ENCODE results near the gene DDX11. TPM values are rescaled to one million over a fixed set of nuclear protein-coding genes. Genes with fewer than 3 reads are reported as not detected.
"Not testable (repeated sequence)": the region's sequence is repeated elsewhere in the genome, so short reads cannot be mapped to it uniquely, and the experiment has no call there.

The DDX11 gene
- total and polyA plus RNA-seq, 12 donors, result 3.0 to 16.1 (median 5.8) TPM

DNA sequence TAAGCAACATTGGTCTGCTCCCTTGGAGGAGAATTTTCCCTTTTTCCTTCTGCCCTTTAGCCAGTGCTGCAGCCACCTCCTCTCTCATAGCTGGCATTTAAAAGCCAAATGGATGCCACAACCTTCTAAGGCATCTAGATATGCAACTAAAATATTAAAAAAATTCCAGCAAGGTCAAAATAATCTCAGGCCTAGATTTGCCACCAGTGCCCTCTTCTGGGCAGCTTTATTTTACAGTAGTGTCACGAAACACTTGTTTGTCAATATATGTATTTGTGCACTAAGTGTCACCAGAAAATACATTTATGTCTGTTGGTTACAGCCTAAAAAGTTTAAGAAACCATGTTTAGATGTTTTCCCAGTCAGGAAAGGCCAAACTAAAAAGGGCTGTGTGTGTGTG is 19.7 kb upstream of the DDX11 start:
- not testable (repeated sequence) for H3K4me3 ChIP-seq, H3K9me3 ChIP-seq, H3K4me1 ChIP-seq, H3K27me3 ChIP-seq, H3K36me3 ChIP-seq, DNase-seq, H3K27ac ChIP-seq
- 72 to 73% methylated on average over 1 of the region's 1 CpG for WGBS, 2 donors
- TF ChIP-seq, protein P1, sequence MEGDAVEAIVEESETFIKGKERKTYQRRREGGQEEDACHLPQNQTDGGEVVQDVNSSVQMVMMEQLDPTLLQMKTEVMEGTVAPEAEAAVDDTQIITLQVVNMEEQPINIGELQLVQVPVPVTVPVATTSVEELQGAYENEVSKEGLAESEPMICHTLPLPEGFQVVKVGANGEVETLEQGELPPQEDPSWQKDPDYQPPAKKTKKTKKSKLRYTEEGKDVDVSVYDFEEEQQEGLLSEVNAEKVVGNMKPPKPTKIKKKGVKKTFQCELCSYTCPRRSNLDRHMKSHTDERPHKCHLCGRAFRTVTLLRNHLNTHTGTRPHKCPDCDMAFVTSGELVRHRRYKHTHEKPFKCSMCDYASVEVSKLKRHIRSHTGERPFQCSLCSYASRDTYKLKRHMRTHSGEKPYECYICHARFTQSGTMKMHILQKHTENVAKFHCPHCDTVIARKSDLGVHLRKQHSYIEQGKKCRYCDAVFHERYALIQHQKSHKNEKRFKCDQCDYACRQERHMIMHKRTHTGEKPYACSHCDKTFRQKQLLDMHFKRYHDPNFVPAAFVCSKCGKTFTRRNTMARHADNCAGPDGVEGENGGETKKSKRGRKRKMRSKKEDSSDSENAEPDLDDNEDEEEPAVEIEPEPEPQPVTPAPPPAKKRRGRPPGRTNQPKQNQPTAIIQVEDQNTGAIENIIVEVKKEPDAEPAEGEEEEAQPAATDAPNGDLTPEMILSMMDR (IDR thresholded peaks at IDR 0.05), result peak in 8 of 9 donors; percentile 14 to 55 (median 34)
- intact Hi-C loops (cut with DNase I), result loop anchor here in 2 of 10 donors (10.0 kb wide), 2 partner anchors 199 to 209 kb away; no protein-coding TSS in a partner anchor
- peak in 5 of 8 donors; percentile 14 to 52 (median 33) for ATAC-seq

DNA sequence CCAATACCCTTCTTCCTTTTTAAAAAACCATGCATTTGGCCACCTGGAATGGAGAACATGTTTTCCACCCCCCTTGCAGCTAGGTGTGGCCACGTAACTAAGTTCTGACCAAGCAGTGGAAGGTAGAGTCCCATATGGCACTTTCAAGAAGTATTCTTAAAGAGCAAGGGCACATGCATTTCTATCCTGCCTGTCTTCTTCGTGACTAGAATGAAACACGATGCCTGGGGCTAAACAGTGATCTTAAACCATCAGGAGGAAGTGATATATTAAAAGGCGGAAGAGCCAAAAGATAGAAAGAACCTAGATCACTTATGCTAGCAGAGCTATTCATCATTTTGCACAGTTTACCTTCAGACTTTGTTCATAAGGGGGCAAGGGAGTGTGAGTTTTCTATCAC is 16.0 kb upstream of the DDX11 start:
- Histone ChIP-seq H3K4me3 (no peak overlapping the region), H3K4me1 (no peaks in the 10 kb centered on the region), H3K27ac (no peak overlapping the region), H3K36me3 (no peaks in the 10 kb centered on the region), H3K9me3 (no peaks in the 10 kb centered on the region), H3K27me3 (no peaks in the 10 kb centered on the region)
- WGBS, 2 donors, result 91 to 92% methylated on average over 4 of the region's 4 CpGs
- intact Hi-C loops (cut with DNase I), result loop anchor here in 3 of 10 donors (5.0 to 10.0 kb wide), 3 partner anchors 203 to 213 kb away; no protein-coding TSS in a partner anchor
- TF ChIP-seq, protein P1 (IDR thresholded peaks at IDR 0.05), result no peak
- DNase-seq, result no peak
- ATAC-seq, result no peak

DNA sequence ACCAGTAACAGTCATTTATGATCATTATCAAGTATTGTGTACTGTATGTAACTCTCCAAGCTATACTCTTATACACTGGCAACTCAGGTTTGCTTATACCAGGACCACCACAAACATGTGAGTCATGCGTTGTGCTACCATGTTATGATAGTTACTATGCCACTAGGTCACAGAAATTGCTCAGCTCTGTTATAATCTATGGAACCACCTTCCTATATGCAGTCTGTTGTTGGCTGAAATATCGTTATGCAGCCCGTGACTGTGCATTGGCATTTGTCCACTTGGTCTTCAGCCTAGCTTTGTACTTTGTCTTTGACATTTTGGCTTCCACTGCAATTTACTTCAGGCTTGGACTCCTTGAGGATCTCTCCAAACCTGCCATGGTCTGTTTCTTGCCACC is 7.5 kb upstream of the DDX11 start:
- H3K27ac ChIP-seq; H3K27me3 ChIP-seq; DNase-seq; H3K9me3 ChIP-seq; intact Hi-C loops (cut with DNase I); H3K4me3 ChIP-seq; H3K36me3 ChIP-seq; H3K4me1 ChIP-seq: not testable (repeated sequence)
- WGBS, 2 donors, result 45 to 52% methylated on average over 3 of the region's 3 CpGs
- peak in 1 of 8 donors; percentile 45 for ATAC-seq

DNA sequence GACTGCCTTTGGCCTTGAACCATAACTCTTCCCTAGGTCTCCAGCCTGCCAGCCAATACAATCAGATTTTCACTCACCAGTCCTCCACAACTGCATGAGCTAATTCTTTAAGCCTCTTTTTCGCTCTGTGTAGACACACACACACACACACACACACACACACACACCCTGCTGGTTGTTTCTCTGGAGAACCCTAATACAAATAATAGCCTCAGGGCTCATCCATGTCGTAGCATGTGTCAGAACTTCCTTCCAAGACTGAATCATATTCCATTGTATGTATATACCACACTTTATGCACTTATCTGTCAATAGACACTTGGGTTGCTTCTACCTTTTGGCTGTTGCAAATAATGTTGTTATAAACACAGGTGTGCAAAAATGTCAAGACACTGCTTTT is 6.0 kb upstream of the DDX11 start:
- H3K4me3 ChIP-seq; H3K9me3 ChIP-seq; H3K4me1 ChIP-seq; DNase-seq; ATAC-seq; intact Hi-C loops (cut with DNase I); H3K27ac ChIP-seq; H3K27me3 ChIP-seq; H3K36me3 ChIP-seq: not testable (repeated sequence)
- 79 to 91% methylated on average over 2 of the region's 2 CpGs for WGBS, 2 donors

DNA sequence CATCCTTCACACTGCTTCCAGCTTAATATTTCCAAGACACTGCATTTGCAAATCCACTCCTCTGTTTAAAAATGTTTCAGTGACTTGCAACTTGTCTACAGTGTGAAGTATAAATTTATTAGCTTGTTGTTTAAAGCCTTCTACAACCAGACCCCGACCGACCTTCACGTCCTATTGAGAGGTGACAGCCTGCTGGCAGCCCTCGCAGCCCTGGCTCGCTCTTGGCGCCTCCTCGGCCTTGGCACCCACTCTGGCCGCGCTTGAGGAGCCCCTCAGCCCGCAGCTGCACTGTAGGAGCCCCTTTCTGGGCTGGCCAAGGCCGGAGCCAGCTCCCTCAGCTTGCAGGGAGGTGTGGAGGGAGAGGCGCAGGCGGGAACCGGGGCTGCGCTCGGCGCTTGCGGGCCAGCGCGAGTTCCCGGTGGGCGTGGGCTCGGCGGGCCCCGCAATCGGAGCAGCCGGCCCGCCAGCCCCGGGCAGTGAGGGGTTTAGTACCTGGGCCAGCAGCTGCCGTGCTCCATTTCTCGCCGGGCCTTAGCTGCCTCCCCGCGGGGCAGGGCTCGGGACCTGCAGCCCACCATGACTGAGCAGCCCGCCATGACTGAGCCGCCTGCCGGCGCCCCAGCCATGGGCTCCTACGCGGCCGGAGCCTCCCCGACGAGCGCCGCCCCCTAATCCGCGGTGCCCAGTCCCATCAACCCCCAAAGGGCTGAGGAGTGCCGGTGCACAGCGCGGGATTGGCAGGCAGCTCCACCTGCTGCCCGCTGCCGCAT is 2.5 kb upstream of the DDX11 start:
- H3K36me3 ChIP-seq; DNase-seq; H3K27me3 ChIP-seq; H3K4me3 ChIP-seq; H3K9me3 ChIP-seq; intact Hi-C loops (cut with DNase I); H3K27ac ChIP-seq; ATAC-seq: not testable (repeated sequence)
- 86 to 91% methylated on average over 30 to 47 of the region's 53 CpGs for WGBS, 2 donors
- peaks cover 0 to 12% (median 5%) of the 10 kb centered on the region in 9 donors for H3K4me1 ChIP-seq

DNA sequence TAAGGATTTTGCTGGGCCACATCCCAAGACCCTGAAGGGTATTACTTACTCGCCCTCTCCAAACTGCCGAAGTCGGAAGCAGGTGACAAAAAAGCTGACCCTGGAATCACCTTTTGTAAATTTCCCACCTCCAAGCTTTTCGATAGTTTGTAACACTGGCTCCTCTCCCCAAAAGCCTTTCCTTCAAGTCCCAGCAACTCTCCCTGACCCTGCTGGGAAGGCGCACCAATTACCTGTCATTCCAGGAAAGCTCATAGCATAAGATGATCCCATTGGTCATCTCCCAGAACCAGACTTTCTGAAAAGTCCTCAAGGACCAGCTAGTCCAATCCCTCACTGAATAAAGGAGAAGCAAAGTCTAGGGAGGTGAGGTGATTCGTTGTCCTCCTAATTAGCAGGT is 698 bp upstream of the DDX11 start:
- H3K36me3 ChIP-seq; H3K27ac ChIP-seq; H3K27me3 ChIP-seq; DNase-seq; H3K9me3 ChIP-seq; ATAC-seq; intact Hi-C loops (cut with DNase I): not testable (repeated sequence)
- Histone ChIP-seq H3K4me1 (peaks cover 0 to 12% (median 5%) of the 10 kb centered on the region in 9 donors), H3K4me3 (peak overlapping the region in 9 of 10 donors; percentile 41 to 89 (median 70))
- 58 to 62% methylated on average over 6 of the region's 6 CpGs for WGBS, 2 donors

Data from heart right ventricle (tissue), 16 donors.